ENCODE data around the gene KIF12. TPM values are rescaled to one million over a fixed set of nuclear protein-coding genes. Genes with fewer than 3 reads are reported as not detected.

Gene KIF12
- polyA plus RNA-seq, 1 donor (not counting 4 experiments of a cell fraction or from before 2014, with no cell fraction given) = 1.5 TPM

GRCh38 chr9:114105236-114105635, 6.1 kb upstream of the KIF12 start:
- peaks cover under 1% of the 10 kb centered on the region for H3K4me1 ChIP-seq (ENCODE audit: control insufficient read depth, extremely low read depth, insufficient read depth, low read length)

GRCh38 chr9:114102484-114102883, 3.4 kb upstream of the KIF12 start:
- DNase-seq (ENCODE audit: low read depth, low spot score) = no peak
- H3K9me1 ChIP-seq (ENCODE audit: control insufficient read depth, extremely low read depth, insufficient read depth, low read length) = no peaks in the 10 kb centered on the region
- H4K20me1 ChIP-seq (ENCODE audit: control insufficient read depth, extremely low read depth, insufficient read depth, low read length) = no peaks in the 10 kb centered on the region
- no peak overlapping the region for H3K4me3 ChIP-seq (ENCODE audit: control insufficient read depth in 2 of 3, extremely low read depth in 1 of 3, insufficient read depth in 2 of 3, low read depth in 1 of 3, low read length in 3 of 3)
- peaks cover 4% of the 10 kb centered on the region for H3K4me1 ChIP-seq (ENCODE audit: control insufficient read depth, extremely low read depth, insufficient read depth, low read length)
- H3K36me3 ChIP-seq (ENCODE audit: control insufficient read depth in 2 of 2, extremely low read depth in 1 of 2, insufficient read depth in 2 of 2, low read length in 2 of 2) = no peaks in the 10 kb centered on the region
- no peak for TF ChIP-seq EZH2 (IDR thresholded peaks at IDR 0.05; ENCODE audit: low read length)
- no peak for TF ChIP-seq CTCF (optimal IDR thresholded peaks at IDR 0.05 in 1 of 3, IDR thresholded peaks at IDR 0.05 in 1 of 3, conservative IDR thresholded peaks at IDR 0.05 in 1 of 3; ENCODE audit: extremely low read depth in 1 of 3, insufficient read depth in 2 of 3, low read length in 3 of 3)
- dilution Hi-C loops (cut with MboI; ENCODE audit: extremely low pct_ligation_motif_present, low sequenced_read_pairs) = no loop called here
- FAIRE-seq = no peak
- H3K27me3 ChIP-seq (ENCODE audit: control insufficient read depth, extremely low read depth, insufficient read depth, low read length) = peaks cover 13% of the 10 kb centered on the region
- H3K27ac ChIP-seq (ENCODE audit: control insufficient read depth, insufficient read depth, low read length) = no peak overlapping the region
- H3K79me2 ChIP-seq (ENCODE audit: control insufficient read depth, insufficient read depth, low read length) = no peaks in the 10 kb centered on the region
- no peak overlapping the region for H2AFZ ChIP-seq (ENCODE audit: control insufficient read depth, low read length)
- no peak overlapping the region for H3K9ac ChIP-seq (ENCODE audit: control insufficient read depth, extremely low read depth, insufficient read depth, low read length)
- peaks cover 3% of the 10 kb centered on the region for H3K9me3 ChIP-seq (ENCODE audit: control insufficient read depth, low read depth, low read length)
- no peak overlapping the region for H3K4me2 ChIP-seq (ENCODE audit: control insufficient read depth, extremely low read depth, insufficient read depth, low read depth, low read length)

More at GRCh38 chr9:114105236-114105635, 6.1 kb upstream of the KIF12 start:
- Histone ChIP-seq H3K9me3 (ENCODE audit: control insufficient read depth, low read depth, low read length) (peaks cover 3% of the 10 kb centered on the region), H3K9ac (ENCODE audit: control insufficient read depth, extremely low read depth, insufficient read depth, low read length) (no peak overlapping the region), H3K36me3 (ENCODE audit: control insufficient read depth in 2 of 2, extremely low read depth in 1 of 2, insufficient read depth in 2 of 2, low read length in 2 of 2) (no peaks in the 10 kb centered on the region), H3K4me2 (ENCODE audit: control insufficient read depth, extremely low read depth, insufficient read depth, low read depth, low read length) (no peak overlapping the region), H4K20me1 (ENCODE audit: control insufficient read depth, extremely low read depth, insufficient read depth, low read length) (no peaks in the 10 kb centered on the region), H3K27ac (ENCODE audit: control insufficient read depth, insufficient read depth, low read length) (no peak overlapping the region), H3K9me1 (ENCODE audit: control insufficient read depth, extremely low read depth, insufficient read depth, low read length) (no peaks in the 10 kb centered on the region), H3K79me2 (ENCODE audit: control insufficient read depth, insufficient read depth, low read length) (no peaks in the 10 kb centered on the region), H3K27me3 (ENCODE audit: control insufficient read depth, extremely low read depth, insufficient read depth, low read length) (no peaks in the 10 kb centered on the region), H2AFZ (ENCODE audit: control insufficient read depth, low read length) (no peak overlapping the region), H3K4me3 (ENCODE audit: control insufficient read depth in 2 of 3, extremely low read depth in 1 of 3, insufficient read depth in 2 of 3, low read depth in 1 of 3, low read length in 3 of 3) (no peak overlapping the region)
- dilution Hi-C loops (cut with MboI; ENCODE audit: extremely low pct_ligation_motif_present, low sequenced_read_pairs) = no loop called here
- DNase-seq (ENCODE audit: low read depth, low spot score) (no peak), FAIRE-seq (no peak)
- no peak for TF ChIP-seq EZH2 (IDR thresholded peaks at IDR 0.05; ENCODE audit: low read length)
- TF ChIP-seq CTCF (optimal IDR thresholded peaks at IDR 0.05 in 1 of 3, IDR thresholded peaks at IDR 0.05 in 1 of 3, conservative IDR thresholded peaks at IDR 0.05 in 1 of 3; ENCODE audit: extremely low read depth in 1 of 3, insufficient read depth in 2 of 3, low read length in 3 of 3) = no peak

Data from keratinocyte (primary cell).